Urothelium cell line (cell line): ENCODE data around the gene GPR148.
"Not testable (repeated sequence)": the region's sequence is repeated elsewhere in the genome, so short reads cannot be mapped to it uniquely, and the experiment has no call there.

ENCODE experiments used
- DNase-seq: peaks from one replicate; pipeline ENCODE4 v3.0.0; 2011; ENCODE audit warnings: low spot score, mixed read lengths
- FAIRE-seq: peaks from 2 replicates; lab custom pipeline; 2011; peaks lifted over from hg19 to GRCh38; lab: Jason Lieb, UNC

Gene GPR148, protein sequence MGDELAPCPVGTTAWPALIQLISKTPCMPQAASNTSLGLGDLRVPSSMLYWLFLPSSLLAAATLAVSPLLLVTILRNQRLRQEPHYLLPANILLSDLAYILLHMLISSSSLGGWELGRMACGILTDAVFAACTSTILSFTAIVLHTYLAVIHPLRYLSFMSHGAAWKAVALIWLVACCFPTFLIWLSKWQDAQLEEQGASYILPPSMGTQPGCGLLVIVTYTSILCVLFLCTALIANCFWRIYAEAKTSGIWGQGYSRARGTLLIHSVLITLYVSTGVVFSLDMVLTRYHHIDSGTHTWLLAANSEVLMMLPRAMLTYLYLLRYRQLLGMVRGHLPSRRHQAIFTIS

DNA sequence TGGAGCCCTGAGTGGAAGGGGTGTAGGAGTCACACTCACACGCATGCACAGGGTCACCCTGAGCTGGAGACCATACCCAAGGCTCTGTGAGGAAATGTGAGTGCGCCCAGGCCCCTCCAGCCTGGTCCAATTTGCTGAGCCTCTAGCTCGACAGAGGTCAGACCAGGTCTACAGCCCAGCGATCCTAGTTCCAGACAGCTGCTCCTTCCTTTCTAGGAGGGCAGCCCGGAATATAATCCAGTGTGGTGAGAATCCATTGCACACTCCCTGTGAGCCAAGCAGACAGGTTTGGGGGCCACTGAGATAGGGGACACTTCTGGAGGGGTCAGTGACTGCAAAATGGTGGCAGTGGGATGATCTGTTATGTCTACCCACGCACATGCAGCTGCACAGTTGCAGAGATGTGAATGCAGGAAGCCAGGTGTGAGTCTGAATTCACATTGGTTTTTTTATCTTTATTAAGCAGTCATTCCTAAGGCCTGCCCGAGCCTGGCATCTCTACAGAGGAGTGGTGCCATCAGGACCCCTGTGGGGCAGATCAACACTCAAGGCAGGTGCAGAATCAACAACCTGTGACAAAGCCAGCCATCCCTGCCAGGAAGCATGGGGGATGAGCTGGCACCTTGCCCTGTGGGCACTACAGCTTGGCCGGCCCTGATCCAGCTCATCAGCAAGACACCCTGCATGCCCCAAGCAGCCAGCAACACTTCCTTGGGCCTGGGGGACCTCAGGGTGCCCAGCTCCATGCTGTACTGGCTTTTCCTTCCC, at the start of gene GPR148:
TSS of gene GPR148 (plus strand) at position 522 of the 768 bp plus-strand sequence. CDS start at position 604, 82 bp downstream.
- no peak for FAIRE-seq
- no peak for DNase-seq

DNA sequence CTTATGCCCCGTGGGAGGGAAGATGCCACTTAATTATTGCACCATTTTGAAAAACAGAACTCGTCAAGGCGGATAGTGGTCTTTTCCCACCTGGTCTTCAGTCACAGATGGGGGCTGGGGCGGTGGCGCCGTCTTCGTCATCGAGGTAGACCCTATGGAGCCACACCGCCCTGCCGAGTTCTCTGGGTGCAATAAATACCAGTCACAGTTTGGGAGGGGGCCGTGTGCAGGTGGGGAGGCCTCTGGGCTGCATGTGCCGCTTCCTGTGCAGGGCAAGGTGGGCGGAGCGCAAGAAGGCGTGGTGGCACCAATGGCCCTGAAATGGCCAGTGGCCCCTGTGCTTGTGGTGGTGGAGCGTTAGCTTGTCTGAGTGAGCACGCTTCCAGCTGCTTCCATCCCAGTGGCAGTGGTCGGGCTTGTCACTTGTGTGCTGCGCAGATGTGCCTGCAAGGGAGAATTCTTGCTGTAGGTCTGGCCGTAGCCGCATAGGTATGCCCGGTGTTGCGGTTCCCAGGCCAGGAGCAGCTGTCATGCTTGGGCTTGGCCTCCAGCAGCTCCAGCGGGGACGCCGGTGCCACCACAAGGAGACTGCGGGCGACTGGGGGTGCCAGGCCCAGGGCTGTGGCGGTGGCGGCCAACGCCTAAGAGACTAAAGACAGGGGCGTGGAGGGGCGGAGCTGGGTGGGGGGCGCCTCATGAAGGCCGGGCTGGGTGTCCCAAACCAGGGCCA, 36.7 kb upstream of the GPR148 start:
- FAIRE-seq, DNase-seq: not testable (repeated sequence)

DNA sequence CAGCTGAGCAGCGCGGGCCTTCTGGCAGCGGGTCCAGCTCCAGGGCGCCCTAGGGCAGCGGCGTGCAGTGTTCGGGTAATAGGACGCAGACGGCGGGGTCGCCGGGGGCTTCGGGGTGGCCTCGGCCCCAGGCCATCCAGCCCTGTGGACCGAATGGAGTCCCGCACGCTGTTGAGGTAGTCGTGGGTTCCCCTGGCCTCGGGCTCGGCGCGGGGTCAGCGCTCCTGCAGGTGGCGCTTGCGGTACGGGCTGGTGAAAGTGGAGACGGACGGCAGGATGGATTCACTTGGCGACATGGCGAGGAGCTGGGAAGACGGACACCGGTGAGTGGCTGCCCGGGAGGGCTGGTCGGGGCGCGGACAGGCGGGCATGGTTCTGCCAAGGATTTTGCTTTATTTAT, 35.4 kb upstream of the GPR148 start:
- not testable (repeated sequence) for FAIRE-seq

DNA sequence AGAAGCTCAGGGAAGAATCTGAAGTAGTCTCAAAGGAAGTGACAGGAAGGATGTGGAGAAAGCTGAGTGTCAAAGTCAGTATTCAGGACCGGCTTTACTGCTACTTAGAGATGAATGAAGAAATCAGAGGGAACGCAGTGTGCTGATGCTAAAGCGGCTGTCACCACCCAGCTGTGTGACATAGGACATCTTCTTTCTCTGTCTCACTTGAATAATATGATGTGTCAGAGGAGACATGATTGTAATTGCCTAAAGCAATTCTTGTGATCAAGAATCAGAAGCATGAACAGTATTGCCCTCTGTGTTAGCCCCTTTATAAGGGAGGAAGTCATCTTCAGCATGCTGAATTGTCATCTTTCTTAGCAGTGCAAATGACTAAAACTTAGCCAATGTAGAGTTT, 25.6 kb upstream of the GPR148 start:
- not testable (repeated sequence) for DNase-seq, FAIRE-seq

More for the DNA sequence above, 35.4 kb upstream of the GPR148 start:
- DNase-seq: not testable (repeated sequence)

DNA sequence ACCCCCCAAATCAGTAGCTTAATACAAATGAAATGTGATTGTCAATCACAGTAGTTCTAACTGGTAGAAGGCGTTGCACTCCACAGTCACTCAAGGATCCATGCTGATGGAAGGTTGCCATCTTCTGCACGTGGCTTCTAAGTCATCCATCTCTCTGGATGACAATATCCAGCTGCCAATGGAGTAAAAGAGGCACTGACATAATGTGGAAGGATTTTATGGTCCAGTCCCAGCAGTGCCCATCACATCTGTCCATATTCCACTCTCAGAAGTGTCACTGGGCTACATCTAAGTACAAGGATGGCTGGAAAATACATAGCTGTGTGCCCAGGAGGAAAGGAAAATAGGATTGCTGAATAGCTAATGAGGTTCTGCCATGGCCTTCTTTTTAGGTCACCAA, 14.1 kb upstream of the GPR148 start:
- not testable (repeated sequence) for DNase-seq, FAIRE-seq

DNA sequence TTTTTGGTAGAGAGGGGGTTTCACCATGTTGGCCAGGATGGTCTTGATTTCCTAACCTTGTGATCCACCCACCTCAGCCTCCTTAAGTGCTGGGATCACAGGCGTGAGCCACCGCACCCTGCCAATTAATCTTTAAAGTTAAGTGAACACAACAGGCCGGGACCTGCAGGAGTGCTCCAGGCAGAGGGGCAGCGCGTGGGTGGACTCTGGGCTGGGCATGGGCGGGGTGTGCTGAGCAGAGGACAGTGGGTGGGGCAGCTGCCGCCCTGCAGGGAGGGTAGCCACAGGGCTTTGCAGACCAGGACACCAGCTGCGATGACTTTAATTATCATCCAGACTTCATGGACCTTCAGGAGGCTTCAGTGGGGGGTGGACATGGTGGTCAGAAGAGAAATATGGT, 8.8 kb upstream of the GPR148 start:
- FAIRE-seq (no peak), DNase-seq (no peak)

DNA sequence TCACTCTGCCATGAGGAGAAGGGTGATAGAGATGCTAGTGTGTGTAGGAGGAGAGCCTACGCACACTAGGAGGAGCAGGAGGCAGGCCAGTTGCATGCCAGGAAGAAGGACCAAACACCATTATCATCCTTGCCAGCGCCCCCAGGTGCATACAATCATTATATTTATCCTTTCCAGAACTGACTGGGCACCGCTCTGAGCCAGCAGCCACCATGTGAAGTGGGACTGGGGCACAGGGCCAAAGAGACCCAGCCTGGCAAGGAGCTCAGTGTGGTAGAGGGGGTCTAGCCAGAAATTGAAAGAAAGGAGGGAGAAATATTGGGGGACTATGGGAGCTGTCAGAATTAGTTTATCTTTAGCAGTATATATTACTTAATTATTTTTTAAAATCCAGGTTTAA, 8.3 kb upstream of the GPR148 start:
- FAIRE-seq (no peak), DNase-seq (no peak)

DNA sequence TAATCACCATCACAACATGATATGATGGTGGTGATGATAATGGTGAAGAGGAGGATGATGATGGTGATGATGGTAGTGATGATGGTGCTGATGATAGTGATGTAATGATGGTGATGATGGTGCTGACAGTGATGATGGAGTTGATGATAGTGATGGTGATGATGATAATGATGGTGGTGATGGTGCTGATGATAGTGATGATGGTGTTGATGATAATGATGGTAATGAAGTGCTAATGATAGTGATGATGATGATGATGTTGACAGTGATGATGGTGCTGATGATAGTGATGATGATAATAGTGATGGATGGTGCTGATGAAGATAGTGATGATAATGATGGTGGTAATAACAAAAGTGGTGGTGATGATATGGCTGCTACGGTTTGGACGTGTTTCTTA, 4.4 kb upstream of the GPR148 start:
- FAIRE-seq: peak; percentile 96
- no peak for DNase-seq

DNA sequence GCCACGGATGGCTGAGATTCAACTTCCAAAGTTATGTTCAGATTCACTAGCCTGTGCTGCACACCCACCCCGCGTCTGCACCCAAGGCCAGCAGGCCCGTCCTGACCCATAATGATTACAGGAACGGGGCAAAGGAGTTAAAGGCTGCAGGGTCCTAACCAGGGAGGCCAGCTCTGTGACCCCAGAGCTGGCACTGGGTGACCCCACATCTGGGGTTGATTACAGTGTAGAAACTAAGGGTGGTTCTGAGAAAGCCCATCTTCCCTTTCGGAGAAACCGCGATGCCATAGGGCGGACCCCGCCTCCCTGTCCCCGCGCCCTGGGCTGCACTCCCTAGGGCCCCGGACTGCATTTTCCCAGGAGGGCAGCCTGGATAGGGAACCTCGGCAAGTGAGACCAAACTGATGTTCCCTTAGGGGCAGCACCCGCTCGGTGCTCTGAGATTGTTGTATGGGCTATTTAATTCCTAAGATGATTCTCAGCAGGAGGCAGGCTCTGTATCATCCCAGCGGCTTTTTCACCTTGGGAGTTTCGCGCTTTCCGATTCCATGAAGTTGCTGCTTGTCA, 2.2 kb upstream of the GPR148 start:
- no peak for DNase-seq
- FAIRE-seq: no peak

DNA sequence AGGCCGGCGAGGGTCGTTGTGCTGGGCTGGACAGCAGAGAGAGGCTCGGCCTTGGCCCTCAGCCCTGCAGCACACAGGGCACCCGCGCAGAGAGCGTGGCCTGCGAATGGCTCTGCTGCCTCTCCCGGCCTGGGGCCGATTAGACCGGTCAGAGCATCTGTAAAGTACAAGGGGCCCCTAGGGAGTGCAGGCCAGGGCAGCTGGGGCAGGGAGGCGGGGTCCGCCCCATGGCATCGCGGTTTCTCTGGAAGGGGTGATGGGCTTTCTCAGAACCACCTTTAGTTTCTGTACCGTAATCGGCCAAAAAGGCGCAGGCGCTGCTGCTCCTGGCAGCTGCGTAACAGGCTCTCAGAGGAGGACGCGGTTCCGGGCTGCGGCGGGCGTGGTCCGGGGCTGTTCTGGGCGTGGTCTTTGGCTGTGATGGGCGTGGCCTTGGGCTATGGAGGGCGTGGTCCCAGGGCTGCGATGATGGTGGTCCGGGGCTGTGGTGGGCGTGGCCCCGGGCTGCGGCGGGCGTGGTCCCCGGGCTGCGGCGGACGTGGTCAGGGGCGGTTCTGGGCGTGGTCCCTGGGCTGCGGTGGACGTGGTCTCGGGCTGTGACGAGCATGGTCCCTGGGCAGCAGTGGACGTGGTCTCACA, 1.5 kb upstream of the GPR148 start:
- peak; percentile 93 for DNase-seq
- peak; percentile 99 for FAIRE-seq

DNA sequence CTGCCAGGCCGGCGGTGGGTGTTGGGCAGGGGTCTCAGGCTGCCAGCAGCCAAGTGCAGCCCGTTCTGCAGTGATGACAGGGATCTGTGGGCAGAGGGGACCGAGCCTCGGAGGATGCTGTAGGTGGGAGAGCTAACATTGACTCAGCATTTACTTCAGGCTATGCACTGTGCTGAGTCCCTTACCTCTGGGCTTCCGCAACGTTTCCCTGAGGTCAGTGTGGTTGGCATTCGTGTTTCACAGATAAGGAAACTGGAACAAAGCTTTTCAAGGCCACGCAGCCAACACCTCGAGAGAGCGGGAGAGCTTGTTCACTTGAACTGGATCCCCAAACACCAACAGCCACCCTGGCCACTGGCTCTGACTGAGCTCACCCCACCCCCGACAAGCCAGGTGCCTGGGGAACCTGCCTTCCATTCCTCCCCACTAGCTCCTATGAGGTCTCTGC, 839 bp upstream of the GPR148 start:
- FAIRE-seq: no peak
- no peak for DNase-seq

DNA sequence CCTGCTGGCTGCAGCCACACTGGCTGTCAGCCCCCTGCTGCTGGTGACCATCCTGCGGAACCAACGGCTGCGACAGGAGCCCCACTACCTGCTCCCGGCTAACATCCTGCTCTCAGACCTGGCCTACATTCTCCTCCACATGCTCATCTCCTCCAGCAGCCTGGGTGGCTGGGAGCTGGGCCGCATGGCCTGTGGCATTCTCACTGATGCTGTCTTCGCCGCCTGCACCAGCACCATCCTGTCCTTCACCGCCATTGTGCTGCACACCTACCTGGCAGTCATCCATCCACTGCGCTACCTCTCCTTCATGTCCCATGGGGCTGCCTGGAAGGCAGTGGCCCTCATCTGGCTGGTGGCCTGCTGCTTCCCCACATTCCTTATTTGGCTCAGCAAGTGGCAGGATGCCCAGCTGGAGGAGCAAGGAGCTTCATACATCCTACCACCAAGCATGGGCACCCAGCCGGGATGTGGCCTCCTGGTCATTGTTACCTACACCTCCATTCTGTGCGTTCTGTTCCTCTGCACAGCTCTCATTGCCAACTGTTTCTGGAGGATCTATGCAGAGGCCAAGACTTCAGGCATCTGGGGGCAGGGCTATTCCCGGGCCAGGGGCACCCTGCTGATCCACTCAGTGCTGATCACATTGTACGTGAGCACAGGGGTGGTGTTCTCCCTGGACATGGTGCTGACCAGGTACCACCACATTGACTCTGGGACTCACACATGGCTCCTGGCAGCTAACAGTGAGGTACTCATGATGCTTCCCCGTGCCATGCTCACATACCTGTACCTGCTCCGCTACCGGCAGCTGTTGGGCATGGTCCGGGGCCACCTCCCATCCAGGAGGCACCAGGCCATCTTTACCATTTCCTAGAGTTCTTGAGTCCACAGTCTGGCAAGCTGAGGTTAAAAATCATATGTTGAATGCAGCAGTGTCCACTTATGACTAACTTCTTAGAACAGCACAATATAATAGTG, 741 bp downstream of the GPR148 start:
- FAIRE-seq: no peak

DNA sequence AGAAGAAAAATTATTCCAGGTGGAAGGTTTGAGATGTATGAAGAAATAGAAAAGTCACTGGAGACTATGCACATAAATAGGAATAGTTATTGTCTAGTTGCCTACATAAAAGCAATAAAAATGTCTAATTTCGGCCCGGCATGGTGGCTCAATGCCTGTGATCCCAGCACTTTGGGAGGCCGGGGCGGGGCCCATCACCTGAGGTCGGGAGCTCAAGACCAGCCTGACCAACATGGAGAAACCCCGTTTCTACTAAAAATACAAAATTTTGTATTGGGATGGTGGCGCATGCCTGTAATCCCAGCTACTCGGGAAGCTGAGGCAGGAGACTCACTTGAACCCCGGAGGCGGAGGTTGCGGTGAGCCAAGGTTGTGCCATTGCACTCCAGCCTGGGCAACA, 3.4 kb downstream of the GPR148 start:
- FAIRE-seq, DNase-seq: not testable (repeated sequence)

More for the DNA sequence above, 741 bp downstream of the GPR148 start:
- no peak for DNase-seq

DNA sequence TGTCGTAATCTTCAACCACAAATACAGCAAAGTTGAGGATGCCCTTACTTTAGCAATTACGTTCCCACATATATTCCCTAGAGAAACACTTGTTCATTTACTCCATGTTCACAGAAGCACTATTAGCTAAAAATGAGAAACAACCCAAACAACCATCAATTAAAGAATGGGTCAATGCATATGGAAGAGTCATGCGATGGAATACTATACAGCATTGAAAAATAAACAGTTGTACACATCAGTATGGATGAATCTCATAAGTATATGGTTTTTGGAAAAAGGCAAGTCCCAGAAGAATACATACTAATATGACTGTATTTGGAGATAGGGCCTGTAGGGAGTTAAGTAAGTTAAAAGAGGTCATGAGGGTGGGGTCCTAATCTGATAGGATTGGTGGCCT, 6.3 kb downstream of the GPR148 start:
- FAIRE-seq (no peak), DNase-seq (no peak)

DNA sequence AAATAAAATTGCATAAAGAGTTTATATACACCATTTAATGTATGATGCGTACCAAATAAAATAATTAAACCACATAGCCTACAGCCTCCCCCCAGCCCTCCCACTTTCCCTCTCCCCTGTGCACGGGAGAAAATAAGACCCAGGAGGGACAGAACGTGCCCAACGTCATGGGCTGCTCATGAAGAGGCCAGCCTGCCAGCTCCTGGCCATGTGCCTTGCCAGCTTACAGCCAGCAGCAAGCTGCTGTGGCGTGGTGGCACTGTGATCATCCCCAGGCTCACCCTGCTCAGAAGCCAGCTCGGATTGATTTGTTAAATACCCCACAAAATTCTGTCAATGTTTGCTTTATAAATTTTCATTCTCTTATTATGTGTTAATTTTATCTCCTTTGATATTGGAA, 7.6 kb downstream of the GPR148 start:
- FAIRE-seq: no peak
- no peak for DNase-seq

DNA sequence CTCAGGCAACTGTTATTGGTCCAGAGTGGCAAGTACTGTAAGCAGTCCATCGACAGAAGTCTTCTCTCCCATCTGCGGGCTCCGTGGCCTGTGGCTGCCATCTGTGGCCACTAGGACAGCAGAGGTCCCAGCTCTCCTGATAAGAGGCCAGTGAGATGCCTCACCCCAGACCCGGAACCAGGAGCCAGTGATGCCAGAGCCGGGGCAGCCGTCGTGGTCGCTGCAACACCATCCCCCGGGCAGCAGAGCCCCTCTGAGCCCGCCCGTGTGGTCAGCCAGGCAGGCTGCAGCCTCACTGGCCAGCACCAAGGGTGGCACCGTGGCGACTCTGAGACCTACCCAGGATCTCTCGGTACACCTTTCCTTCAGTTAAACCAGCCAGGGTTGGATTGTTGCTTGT, 8.7 kb downstream of the GPR148 start:
- FAIRE-seq: no peak
- DNase-seq: no peak

DNA sequence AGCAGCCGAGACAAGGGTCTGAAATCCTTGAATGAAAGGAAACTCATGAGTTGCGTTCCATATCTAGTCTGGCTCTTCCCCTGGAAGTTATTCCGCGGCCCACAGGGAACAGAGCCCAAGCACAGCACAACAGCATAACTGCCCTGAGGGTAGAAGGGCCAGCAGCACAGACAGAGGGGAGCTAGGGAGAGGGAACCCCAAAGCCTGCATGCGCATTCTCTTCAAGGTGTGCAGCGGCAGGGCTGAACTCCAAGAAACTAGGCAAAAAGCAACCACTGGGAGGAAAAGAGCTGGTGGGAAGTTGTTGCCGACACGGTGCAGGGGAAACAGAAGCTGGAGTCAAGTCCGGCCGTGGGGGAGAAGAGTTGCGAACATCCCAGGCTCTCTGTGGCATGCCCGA, 11.8 kb downstream of the GPR148 start:
- no peak for FAIRE-seq
- no peak for DNase-seq

DNA sequence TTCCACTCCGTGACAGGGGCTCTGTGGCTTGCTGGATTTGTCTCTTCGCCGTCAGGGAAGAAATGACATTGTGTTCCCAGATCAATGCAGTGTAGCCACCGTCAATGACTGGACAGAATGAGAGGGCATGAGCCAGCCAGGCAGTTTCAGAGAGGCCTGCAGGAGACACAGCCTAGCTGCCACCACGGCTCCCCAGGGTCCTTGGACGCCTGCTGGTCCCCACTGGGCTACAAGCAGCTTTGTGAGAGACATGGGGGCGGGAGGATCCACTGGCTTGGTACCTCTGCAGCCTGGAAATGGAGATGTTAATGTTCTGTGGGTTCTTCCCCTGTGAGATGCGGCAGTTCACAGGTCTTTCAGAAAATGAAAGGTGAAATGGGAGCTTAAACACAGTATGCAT, 14.4 kb downstream of the GPR148 start:
- DNase-seq (no peak), FAIRE-seq (no peak)
